Calu3 (cell line): ENCODE data around the gene CDRT15. TPM values are rescaled to one million over a fixed set of nuclear protein-coding genes. Genes with fewer than 3 reads are reported as not detected.

ENCODE experiments used
- BruUV-seq: library from RNA; stranded (reverse); fragments of 400-500 nt; replicated peaks from 2 replicates; lab custom pipeline; 2021; lab: Mats Ljungman, UMichigan
- CTCF ChIA-PET: fragments of 300-600 bp; sonication (Branson Sonifier 250); formaldehyde crosslinking; loops from one replicate; lab custom pipeline; 2022; ENCODE audit warnings: antibody characterized with exemption; lab: Charles Lee
- DNase-seq: peaks from one replicate; pipeline ENCODE4 v3.0.0; 2022
- H3K27ac Mint-ChIP-seq: one replicate; pipeline ENCODE4 v1.8.0; 2022; ENCODE audit warnings: mixed read lengths; ENCODE audit not compliant: unreplicated experiment
- H3K27me3 Mint-ChIP-seq: one replicate; pipeline ENCODE4 v1.8.0; 2022; ENCODE audit warnings: mixed read lengths; ENCODE audit not compliant: unreplicated experiment
- H3K36me3 Mint-ChIP-seq: one replicate; pipeline ENCODE4 v1.8.0; 2022; ENCODE audit warnings: mild to moderate bottlenecking, moderate library complexity, mixed read lengths; ENCODE audit not compliant: insufficient read depth, unreplicated experiment
- H3K4me1 Mint-ChIP-seq: one replicate; pipeline ENCODE4 v1.8.0; 2022; ENCODE audit warnings: mild to moderate bottlenecking, low read depth, mixed read lengths; ENCODE audit not compliant: unreplicated experiment
- H3K4me3 Mint-ChIP-seq: one replicate; pipeline ENCODE4 v1.8.0; 2022; ENCODE audit warnings: mild to moderate bottlenecking, low read depth, moderate library complexity, mixed read lengths; ENCODE audit not compliant: unreplicated experiment
- H3K9me3 Mint-ChIP-seq: one replicate; pipeline ENCODE4 v1.8.0; 2022; ENCODE audit warnings: low read depth, mixed read lengths; ENCODE audit not compliant: unreplicated experiment
- CTCF ChIP-seq: fragments of 200-600 bp; IDR thresholded peaks from one replicate; pipeline ENCODE4 v1.8.0; 2022; ENCODE audit warnings: antibody characterized with exemption; ENCODE audit not compliant: unreplicated experiment
- intact Hi-C: fragments of 100-400 bp; cut with micrococcal nuclease; formaldehyde crosslinking; loops from one replicate; pipeline ENCODE4 v1.10.0; 2022; ENCODE audit not compliant: unreplicated experiment
- total RNA-seq: library from RNA; stranded (reverse); gene quantifications from 2 replicates; pipeline ENCODE4 v1.2.3, GENCODE V29; 2022

Gene CDRT15
- total RNA-seq, 1 experiment from 2014 or later, result not detected

DNA sequence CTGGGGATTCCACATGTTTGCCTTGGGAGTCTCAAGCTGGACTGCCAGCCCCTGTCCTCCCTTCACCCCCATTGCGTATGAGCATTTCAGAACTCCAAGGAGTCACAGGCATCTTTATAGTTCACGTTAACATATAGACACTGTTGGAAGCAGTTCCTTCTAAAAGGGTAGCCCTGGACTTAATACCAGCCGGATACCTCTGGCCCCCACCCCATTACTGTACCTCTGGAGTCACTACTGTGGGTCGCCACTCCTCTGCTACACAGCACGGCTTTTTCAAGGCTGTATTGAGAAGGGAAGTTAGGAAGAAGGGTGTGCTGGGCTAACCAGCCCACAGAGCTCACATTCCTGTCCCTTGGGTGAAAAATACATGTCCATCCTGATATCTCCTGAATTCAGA, 28.9 kb downstream of the CDRT15 start:
- Mint-ChIP-seq H3K4me1 (peaks cover 65% of the 10 kb centered on the region), H3K9me3 (peaks cover 3% of the 10 kb centered on the region)
- no TSS peak for BruUV-seq

DNA sequence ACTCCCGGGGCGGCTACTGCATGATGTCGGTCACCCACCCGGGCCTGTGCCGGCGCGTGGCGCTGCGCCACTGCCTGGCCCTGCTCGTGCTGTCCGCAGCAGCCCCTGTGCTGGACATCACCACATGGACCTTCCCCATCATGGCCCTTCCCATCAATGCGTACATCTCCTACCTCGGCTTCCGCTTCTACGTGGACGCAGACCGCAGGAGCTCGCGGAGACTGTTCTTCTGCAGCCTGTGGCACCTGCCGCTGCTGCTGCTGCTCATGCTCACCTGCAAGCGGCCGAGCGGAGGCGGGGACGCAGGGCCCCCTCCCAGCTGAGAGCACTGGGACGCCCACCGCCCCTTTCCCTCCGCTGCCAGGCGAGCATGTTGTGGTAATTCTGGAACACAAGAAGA, 29.8 kb downstream of the CDRT15 start:
- Mint-ChIP-seq H3K27ac (no peak overlapping the region), H3K4me1 (peaks cover 69% of the 10 kb centered on the region), H3K27me3 (no peaks in the 10 kb centered on the region), H3K36me3 (peaks cover 30% of the 10 kb centered on the region), H3K4me3 (peak overlapping the region; percentile 34), H3K9me3 (peaks cover 3% of the 10 kb centered on the region)
- no peak for DNase-seq
- BruUV-seq, result no TSS peak
- intact Hi-C loops, result loop anchor here (5.0 kb wide), 1 partner anchor 145 kb away; no protein-coding TSS in a partner anchor
- CTCF ChIA-PET, result no interaction called here
- TF ChIP-seq CTCF, result no peak

More for the DNA sequence above, 28.9 kb downstream of the CDRT15 start:
- intact Hi-C loops, result loop anchor here (5.0 kb wide), 1 partner anchor 145 kb away; no protein-coding TSS in a partner anchor
- no peak overlapping the region for H3K27ac Mint-ChIP-seq
- CTCF ChIA-PET, result no interaction called here
- H3K36me3 Mint-ChIP-seq, result peaks cover 31% of the 10 kb centered on the region
- H3K27me3 Mint-ChIP-seq, result no peaks in the 10 kb centered on the region
- no peak overlapping the region for H3K4me3 Mint-ChIP-seq
- DNase-seq, result no peak
- no peak for TF ChIP-seq CTCF

DNA sequence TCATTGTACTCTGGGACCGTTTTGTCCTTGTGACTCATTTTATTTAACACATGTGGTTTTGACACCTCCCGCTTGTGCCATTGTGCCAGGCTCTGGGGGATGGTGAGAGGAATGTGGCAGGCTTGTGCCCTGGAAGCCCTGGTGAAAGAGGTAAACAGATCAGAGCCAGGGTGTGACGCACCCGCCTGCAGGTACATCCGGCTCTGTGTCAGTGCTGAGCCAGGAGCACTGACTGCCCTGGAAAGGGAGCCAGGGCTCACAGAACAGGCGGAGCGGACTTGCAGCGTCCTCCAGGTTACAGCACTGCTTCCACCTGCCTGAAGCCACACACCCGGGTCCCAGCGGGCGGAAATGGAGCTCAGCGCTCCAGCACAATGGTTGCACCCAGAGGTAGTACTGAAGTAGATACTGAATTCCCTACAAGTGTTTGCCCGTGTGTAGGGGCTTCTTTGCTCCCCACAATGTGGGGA, 30.6 kb downstream of the CDRT15 start:
- CTCF ChIA-PET, result interaction anchor here (1.0 kb wide), 1 partner anchor 95 kb away, joined by 5 read pairs; the partner anchor contains the start of gene HS3ST3B1
- Mint-ChIP-seq H3K27me3 (no peaks in the 10 kb centered on the region), H3K9me3 (no peaks in the 10 kb centered on the region), H3K4me3 (peak overlapping the region; percentile 34), H3K27ac (peak overlapping the region; percentile 73), H3K4me1 (peaks cover 77% of the 10 kb centered on the region), H3K36me3 (peaks cover 30% of the 10 kb centered on the region)
- peak; percentile 92 for DNase-seq
- no TSS peak for BruUV-seq
- no peak for TF ChIP-seq CTCF
- intact Hi-C loops, result loop anchor here (1.0 to 5.0 kb wide), 2 partner anchors 94 to 144 kb away; no protein-coding TSS in a partner anchor

DNA sequence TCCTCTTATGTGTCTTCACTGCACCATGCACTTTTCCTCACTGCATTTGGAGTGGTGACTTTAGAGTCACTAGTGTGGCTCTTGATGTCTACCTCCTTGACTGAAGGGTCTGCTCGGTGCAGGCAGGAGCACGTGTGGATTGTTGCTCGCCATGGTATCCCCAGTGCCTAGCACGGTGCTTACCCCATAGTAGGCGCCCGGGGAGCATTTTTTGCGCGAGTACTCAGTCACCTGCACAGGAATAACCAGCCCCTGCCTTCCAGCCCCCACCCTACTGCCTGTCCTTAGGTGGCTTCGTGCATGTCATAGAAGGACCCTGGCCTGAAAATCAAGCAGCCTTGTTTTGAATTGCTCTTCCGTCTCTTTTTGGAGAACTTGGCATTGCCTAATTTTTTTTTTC, 31.3 kb downstream of the CDRT15 start:
- BruUV-seq, result no TSS peak
- peaks cover 81% of the 10 kb centered on the region for H3K4me1 Mint-ChIP-seq
- H3K27ac Mint-ChIP-seq, result peak overlapping the region; percentile 73
- intact Hi-C loops, result loop anchor here (1.0 to 5.0 kb wide), 2 partner anchors 95 to 143 kb away; no protein-coding TSS in a partner anchor
- no peaks in the 10 kb centered on the region for H3K27me3 Mint-ChIP-seq
- peaks cover 30% of the 10 kb centered on the region for H3K36me3 Mint-ChIP-seq
- no peak for TF ChIP-seq CTCF
- no peak for DNase-seq
- no peak overlapping the region for H3K4me3 Mint-ChIP-seq
- no peaks in the 10 kb centered on the region for H3K9me3 Mint-ChIP-seq
- CTCF ChIA-PET, result interaction anchor here (1.0 kb wide), 1 partner anchor 95 kb away, joined by 5 read pairs; the partner anchor contains the start of gene HS3ST3B1
